GM12878 (cell line): ENCODE results near the gene IFI6. TPM values are rescaled to one million over a fixed set of nuclear protein-coding genes. Genes with fewer than 3 reads are reported as not detected.

Source experiments
- ATAC-seq: fragments of 200-7000 bp; cut with Tn5 transposase; 3 replicates; pipeline ENCODE4 v1.9.1; 2020; ENCODE audit warnings: mild to moderate bottlenecking, moderate library complexity
- BruUV-seq: library from RNA; stranded (reverse); fragments of 400-500 nt; replicated peaks from 2 replicates; lab custom pipeline; 2021; lab: Mats Ljungman, UMichigan
- CTCF ChIA-PET: fragments of 300-600 bp; sonication (Branson Sonifier 250); formaldehyde crosslinking; extraction: SDS; loops from one replicate; lab custom pipeline; 2021; ENCODE audit warnings: inconsistent platforms; lab: Yijun Ruan, JAX
- POLR2A ChIA-PET: fragments of 350-600 bp; formaldehyde crosslinking; extraction: SDS; loops from one replicate; lab custom pipeline; 2021; ENCODE audit warnings: inconsistent platforms; lab: Charles Lee
- RAD21 ChIA-PET: fragments of 300-600 bp; sonication (Branson Sonifier 250); formaldehyde crosslinking; loops from one replicate; lab custom pipeline; 2023; ENCODE audit warnings: antibody characterized with exemption; ENCODE audit not compliant: unreplicated experiment; lab: Charles Lee
- SMC1A ChIA-PET: fragments of 300-600 bp; sonication (Branson Sonifier 250); formaldehyde crosslinking; loops from one replicate; lab custom pipeline; 2023; ENCODE audit not compliant: unreplicated experiment, uncharacterized antibody; lab: Charles Lee
- DNase-seq: peaks from one replicate; pipeline ENCODE4 v3.0.0-alpha.2; 2011; ENCODE audit warnings: low read depth, low spot score
- FAIRE-seq: peaks from 3 replicates; lab custom pipeline; 2011; peaks lifted over from hg19 to GRCh38; lab: Jason Lieb, UNC
- H2AFZ ChIP-seq: 2 replicates; pipeline ENCODE4 v1.6.0; 2011; ENCODE audit warnings: low read depth, low read length, control low read depth; ENCODE audit not compliant: control insufficient read depth
- H3K27ac ChIP-seq: 2 replicates; pipeline ENCODE4 v1.5.1; 2011; ENCODE audit warnings: control low read depth; ENCODE audit not compliant: control insufficient read depth, insufficient read depth
- H3K27me3 ChIP-seq, 2 experiments: replicated peaks in 1 of 2; 2 replicates each; pipeline versions ENCODE4 v1.6.0 to v1.6.1; 2011; ENCODE audit warnings: low read length in 1 of 2; ENCODE audit not compliant: control insufficient read depth in 2 of 2, insufficient read depth in 2 of 2
- H3K36me3 ChIP-seq, 2 experiments: 2 replicates each; pipeline ENCODE4 v1.5.1; 2011; ENCODE audit warnings: low read length in 1 of 2; ENCODE audit not compliant: control insufficient read depth in 2 of 2, insufficient read depth in 2 of 2
- H3K4me1 ChIP-seq: 2 replicates; pipeline ENCODE4 v1.6.1; 2011; ENCODE audit warnings: mild to moderate bottlenecking, low read length, moderate library complexity, mixed read lengths; ENCODE audit not compliant: control insufficient read depth, insufficient read depth
- H3K4me2 ChIP-seq: 2 replicates; pipeline ENCODE4 v1.6.0; 2011; ENCODE audit warnings: control low read depth; ENCODE audit not compliant: control insufficient read depth, insufficient read depth
- H3K4me3 ChIP-seq: fragments of 200-600 bp; sonication (generic); 2 replicates; pipeline ENCODE4 v1.5.1; 2016
- H3K79me2 ChIP-seq: 2 replicates; pipeline ENCODE4 v1.6.0; 2011; ENCODE audit warnings: low read length; ENCODE audit not compliant: control insufficient read depth, insufficient read depth
- H3K9ac ChIP-seq: 2 replicates; pipeline ENCODE4 v1.8.0; 2011; ENCODE audit warnings: low read length, control low read depth, mixed read lengths; ENCODE audit not compliant: control insufficient read depth, insufficient read depth
- H3K9me3 ChIP-seq: replicated peaks from 3 replicates; pipeline ENCODE4 v1.5.1; 2011; ENCODE audit warnings: mild to moderate bottlenecking, low read length; ENCODE audit not compliant: control insufficient read depth, insufficient read depth
- H4K20me1 ChIP-seq: 2 replicates; pipeline ENCODE4 v1.6.0; 2011; ENCODE audit not compliant: control insufficient read depth, insufficient read depth
- BHLHE40 ChIP-seq, 2 experiments: fragments of 450-650 bp in 1 of 2; IDR thresholded peaks; 2 replicates each; pipeline ENCODE4 v1.6.1; 2011 to 2017; ENCODE audit warnings: low read depth in 2 of 2, borderline replicate concordance in 1 of 2, improper control_type of control experiment in 1 of 2, low read length in 1 of 2, mild to moderate bottlenecking in 1 of 2
- CHD2 ChIP-seq: IDR thresholded peaks from 2 replicates; pipeline ENCODE4 v1.6.1; 2011; ENCODE audit warnings: low read depth, low read length, improper control_type of control experiment, borderline replicate concordance
- CREB1 ChIP-seq: IDR thresholded peaks from 2 replicates; pipeline ENCODE4 v1.6.1; 2012; ENCODE audit warnings: low read depth, mild to moderate bottlenecking, inconsistent platforms
- DPF2 ChIP-seq: fragments of 450-650 bp; IDR thresholded peaks from 2 replicates; pipeline ENCODE4 v1.6.1; 2017; ENCODE audit warnings: mild to moderate bottlenecking
- E4F1 ChIP-seq: fragments of 450-650 bp; IDR thresholded peaks from 2 replicates; pipeline ENCODE4 v1.6.1; 2018; ENCODE audit warnings: borderline replicate concordance, mild to moderate bottlenecking; ENCODE audit not compliant: partially characterized antibody
- MEF2B ChIP-seq: fragments of 450-650 bp; IDR thresholded peaks from 2 replicates; pipeline ENCODE4 v1.6.1; 2018; ENCODE audit warnings: mild to moderate bottlenecking, moderate library complexity; ENCODE audit not compliant: partially characterized antibody, poor library complexity, severe bottlenecking
- PAX8 ChIP-seq: fragments of 450-650 bp; IDR thresholded peaks from 2 replicates; pipeline ENCODE4 v1.6.1; 2017; ENCODE audit warnings: mild to moderate bottlenecking, moderate library complexity
- PRDM15 ChIP-seq: fragments of 450-650 bp; formaldehyde crosslinking; IDR thresholded peaks from 2 replicates; pipeline ENCODE4 v1.4.0; 2020; ENCODE audit warnings: mild to moderate bottlenecking, moderate library complexity
- ZNF622 ChIP-seq: fragments of 450-650 bp; IDR thresholded peaks from 2 replicates; pipeline ENCODE4 v1.6.1; 2017; ENCODE audit warnings: mild to moderate bottlenecking, inconsistent platforms
- WGBS: methylation state at CpG from one replicate; pipeline ENCODE4 v1.1.6; 2016; ENCODE audit warnings: low lambda C conversion rate; ENCODE audit not compliant: insufficient replicate concordance, insufficient coverage; ENCODE audit errors: missing lambda C conversion rate; 5-methylcytosine and 5-hydroxymethylcytosine counted together
- in situ Hi-C: fragments of 300-500 bp; cut with MboI; formaldehyde crosslinking; loops from 9 replicates; pipeline ENCODE4 v1.14.3; 2018; ENCODE audit warnings: mixed read lengths
- intact Hi-C: fragments of 100-400 bp; cut with micrococcal nuclease; formaldehyde crosslinking; loops from one replicate; pipeline ENCODE4 v1.14.2; 2022; ENCODE audit not compliant: unreplicated experiment
- polyA plus RNA-seq, 11 experiments: library from polyadenylated mRNA; depleted of rRNA in 4 of 11; unstranded in 6 of 11; stranded (reverse) in 5 of 11; fragments of >200 nt; fragmentation: Nextera tagmentation in 4 of 11; fragmentation: Illumina TruSeq in 1 of 11; extraction: Ambion mirVana in 4 of 11; extraction: Trizol in 1 of 11; gene quantifications; 1 replicate in 1 of 11; 2 replicates in 10 of 11; pipeline versions ENCODE4 v1.2.1 to v1.2.3, GENCODE V29; 2011 to 2016; ENCODE audit warnings: inconsistent platforms in 2 of 11, missing spikeins in 2 of 11, low read depth in 1 of 11
- total RNA-seq, 4 experiments: library from RNA; depleted of rRNA in 3 of 4; stranded (reverse); fragments of >200 nt in 3 of 4; fragmentation: Illumina TruSeq in 1 of 4; extraction: Trizol in 1 of 4; gene quantifications; 2 replicates each; pipeline versions ENCODE4 v1.2.1 to v1.2.3, GENCODE V29; 2013 to 2021

IFI6 gene
- total and polyA plus RNA-seq, 10 of the 15 experiments (the other 5 are each of a cell fraction or from before 2014, with no cell fraction given): 5.6 to 123 (median 69.0) TPM

DNA sequence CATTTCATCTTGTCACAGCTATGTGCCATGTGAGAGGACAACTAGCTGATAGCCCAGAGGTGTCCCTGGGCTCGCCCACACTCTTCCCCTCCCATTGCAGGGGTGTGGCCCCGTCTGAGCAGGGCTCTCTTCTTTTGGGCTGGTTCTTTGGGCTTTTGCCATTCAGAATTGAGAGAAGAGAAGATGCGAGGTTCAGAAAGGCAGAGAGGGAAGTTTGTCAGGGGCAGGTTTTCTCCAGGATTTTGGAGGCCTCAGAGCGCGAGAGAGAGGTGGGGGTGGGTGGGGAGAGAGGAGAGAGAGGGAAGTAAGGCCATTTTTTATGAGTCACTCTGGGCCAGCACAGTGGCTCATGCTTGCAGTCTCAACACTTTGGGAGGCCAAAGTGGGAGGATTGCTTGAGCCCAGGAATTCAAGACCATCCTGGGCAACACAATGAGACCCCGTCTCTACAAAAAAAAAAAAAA is 5.2 kb downstream of the IFI6 start:
- ChIA-PET POLR2A (interaction anchor here (0.6 to 1.1 kb wide), 7 partner anchors 20 to 417 kb away, joined by 3 to 10 read pairs (median 3); no protein-coding TSS in a partner anchor), SMC1A (interaction anchor here (8.0 kb wide), 1 partner anchor 59 kb away, joined by 248 read pairs; the partner anchor contains the start of gene AHDC1), CTCF (interaction anchor here (0.5 to 8.8 kb wide), 7 partner anchors 30 to 369 kb away, joined by 3 to 327 read pairs (median 3); partner anchors contain the start of gene AHDC1), RAD21 (interaction anchor here (0.6 to 8.8 kb wide), 3 partner anchors 38 to 620 kb away, joined by 3 to 268 read pairs (median 211); partner anchors contain the start of genes AHDC1 and FGR)
- H3K9me3 ChIP-seq: no peaks in the 10 kb centered on the region
- peaks cover 15% of the 10 kb centered on the region for H3K79me2 ChIP-seq
- H3K9ac ChIP-seq: no peak overlapping the region
- no peak for ATAC-seq
- H3K36me3 ChIP-seq: peaks cover 0 to 9% of the 10 kb centered on the region in 2 experiments; a peak in 1 of 4 replicates
- no peaks in the 10 kb centered on the region for H3K27me3 ChIP-seq
- no peak overlapping the region for H2AFZ ChIP-seq
- no TSS peak for BruUV-seq
- H3K4me1 ChIP-seq: peaks cover 16% of the 10 kb centered on the region
- 70% methylated on average over 5 of the region's 6 CpGs for WGBS
- H3K4me3 ChIP-seq: no peak overlapping the region
- no peaks in the 10 kb centered on the region for H4K20me1 ChIP-seq
- no peak overlapping the region for H3K4me2 ChIP-seq
- no peak for DNase-seq
- no peak overlapping the region for H3K27ac ChIP-seq
- FAIRE-seq: no peak
- in situ Hi-C loops: no loop called here
- intact Hi-C loops: loop anchor here (10.0 kb wide), 1 partner anchor 342 kb away; the partner anchor contains the start of gene TMEM222
- TF ChIP-seq CREB1: no peak
- TF ChIP-seq PRDM15 (CRISPR knock-in tag): no peak
- TF ChIP-seq E4F1: no peak
- TF ChIP-seq PAX8: no peak
- TF ChIP-seq ZNF622: no peak
- TF ChIP-seq BHLHE40 (IDR thresholded peaks at IDR 0.05; ENCODE audit: borderline replicate concordance in 1 of 2, low read depth in 2 of 2, low read length in 1 of 2): no peak
- TF ChIP-seq CHD2: no peak
- TF ChIP-seq MEF2B: no peak
- TF ChIP-seq DPF2: no peak
- TF ChIP-seq, all 136 proteins: peak for 0
